GM13977 (cell line): ENCODE results near the gene F3.
A peak's percentile ranks its signal among the peaks of the same experiment; 100 is the strongest.

Source experiments
- DNase-seq: peaks from one replicate; pipeline ENCODE4 v3.0.0; 2012; ENCODE audit warnings: low spot score
- in situ Hi-C: fragments of 300-500 bp; cut with MboI; formaldehyde crosslinking; loops from one replicate; pipeline ENCODE4 v1.12.0; 2022; ENCODE audit warnings: low sequenced_read_pairs, low pct_unique_long_range_greater_than_20kb, mixed read lengths, inconsistent platforms; ENCODE audit not compliant: unreplicated experiment
- TF ChIP-seq, protein P1 (sequence below): IDR thresholded peaks from 2 replicates; pipeline ENCODE4 v1.5.1; 2012; ENCODE audit warnings: mild to moderate bottlenecking, control low read depth; ENCODE audit not compliant: insufficient read depth; ENCODE audit errors: extremely low read depth, missing control alignments

The F3 gene

DNA sequence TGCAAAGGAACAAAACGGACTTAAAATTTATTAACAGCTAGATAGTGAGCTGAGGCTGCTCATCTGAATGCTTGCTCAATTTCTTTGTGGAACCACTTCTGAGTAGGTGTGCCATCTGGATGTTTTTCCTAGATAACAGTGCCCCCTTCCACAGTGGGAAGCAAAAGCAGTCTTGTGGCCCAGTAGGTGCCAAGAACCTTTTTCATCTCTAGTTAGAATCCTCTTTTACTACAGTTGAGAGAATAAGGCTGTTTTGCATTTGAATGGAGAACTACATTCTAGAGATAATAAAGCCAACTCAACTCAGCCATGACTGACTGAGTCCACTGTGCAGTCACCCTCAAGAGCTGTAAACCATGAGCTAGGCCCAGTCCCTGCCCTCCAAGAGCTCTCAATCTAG is 13.3 kb downstream of the F3 start:
- TF ChIP-seq, protein P1, sequence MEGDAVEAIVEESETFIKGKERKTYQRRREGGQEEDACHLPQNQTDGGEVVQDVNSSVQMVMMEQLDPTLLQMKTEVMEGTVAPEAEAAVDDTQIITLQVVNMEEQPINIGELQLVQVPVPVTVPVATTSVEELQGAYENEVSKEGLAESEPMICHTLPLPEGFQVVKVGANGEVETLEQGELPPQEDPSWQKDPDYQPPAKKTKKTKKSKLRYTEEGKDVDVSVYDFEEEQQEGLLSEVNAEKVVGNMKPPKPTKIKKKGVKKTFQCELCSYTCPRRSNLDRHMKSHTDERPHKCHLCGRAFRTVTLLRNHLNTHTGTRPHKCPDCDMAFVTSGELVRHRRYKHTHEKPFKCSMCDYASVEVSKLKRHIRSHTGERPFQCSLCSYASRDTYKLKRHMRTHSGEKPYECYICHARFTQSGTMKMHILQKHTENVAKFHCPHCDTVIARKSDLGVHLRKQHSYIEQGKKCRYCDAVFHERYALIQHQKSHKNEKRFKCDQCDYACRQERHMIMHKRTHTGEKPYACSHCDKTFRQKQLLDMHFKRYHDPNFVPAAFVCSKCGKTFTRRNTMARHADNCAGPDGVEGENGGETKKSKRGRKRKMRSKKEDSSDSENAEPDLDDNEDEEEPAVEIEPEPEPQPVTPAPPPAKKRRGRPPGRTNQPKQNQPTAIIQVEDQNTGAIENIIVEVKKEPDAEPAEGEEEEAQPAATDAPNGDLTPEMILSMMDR: no peak
- DNase-seq: no peak
- in situ Hi-C loops: loop anchor here (10.0 kb wide), 1 partner anchor 277 kb away; no protein-coding TSS in a partner anchor

DNA sequence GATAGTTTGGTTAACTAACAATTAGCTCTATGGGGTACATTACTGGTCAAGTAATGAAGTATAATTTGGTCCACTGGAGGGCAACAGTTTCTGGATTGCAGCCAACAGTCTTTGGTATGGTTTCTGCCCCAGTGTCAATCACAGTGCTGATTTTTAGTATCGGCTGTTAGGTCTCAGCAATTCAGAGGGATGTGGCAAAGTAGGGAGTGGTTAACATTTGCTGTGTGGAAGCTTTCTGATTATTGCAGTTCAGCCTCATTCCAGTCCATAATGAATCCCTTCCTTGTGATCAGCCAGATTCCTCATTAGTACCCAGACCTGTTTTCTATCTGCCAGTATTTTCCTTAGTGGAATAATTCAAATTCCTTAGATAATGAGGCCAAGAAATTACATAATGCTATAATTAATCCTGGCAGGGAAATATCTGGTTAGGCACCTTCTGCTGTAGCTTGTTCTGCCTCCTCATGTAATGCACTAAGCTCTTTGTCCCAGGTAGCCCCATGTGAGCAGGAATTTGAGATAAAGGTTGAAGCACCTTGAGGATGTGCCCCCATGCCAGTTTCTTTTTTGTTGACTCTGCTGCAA is 14.0 kb downstream of the F3 start:
- TF ChIP-seq, protein P1: no peak
- no peak for DNase-seq
- in situ Hi-C loops: loop anchor here (10.0 kb wide), 1 partner anchor 277 kb away; no protein-coding TSS in a partner anchor

DNA sequence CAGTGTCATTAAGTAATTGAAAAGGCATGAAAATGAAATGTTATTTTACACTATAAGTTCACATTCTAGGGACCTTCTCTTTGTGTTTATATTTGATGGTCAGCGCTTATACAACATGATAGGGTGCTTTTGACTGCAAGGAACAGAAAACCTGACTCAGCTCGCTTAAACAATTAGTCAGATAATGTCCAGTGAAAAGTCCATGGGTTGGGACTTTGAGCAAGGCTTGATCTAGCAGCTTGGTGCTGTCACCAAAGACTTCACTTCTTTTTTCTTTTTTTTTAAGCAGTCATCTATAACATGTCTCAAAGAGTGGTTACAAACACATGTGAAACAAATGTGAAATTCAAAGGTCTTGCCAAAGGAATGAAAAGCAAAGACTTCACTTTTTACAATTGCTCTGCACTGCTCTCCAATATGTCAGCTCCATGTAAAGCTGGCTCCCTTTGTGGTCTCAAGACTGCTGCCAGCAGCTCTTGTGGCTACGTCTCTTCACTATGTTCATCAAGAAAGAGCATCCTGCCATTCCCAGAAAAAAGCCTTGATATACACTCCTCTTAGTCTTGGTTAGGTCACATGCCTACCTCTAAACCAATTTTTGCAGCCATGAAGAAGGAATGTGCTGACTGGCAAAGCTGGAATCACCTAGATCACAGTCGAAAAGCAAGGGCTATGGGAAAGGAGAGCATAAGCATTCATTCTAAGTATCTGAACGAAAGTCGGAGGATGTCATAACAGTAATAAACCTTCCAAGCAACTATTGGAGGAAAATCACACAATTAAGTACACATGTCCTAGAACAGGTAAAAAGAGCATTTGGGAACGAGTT is 15.2 kb downstream of the F3 start:
- no peak for DNase-seq
- in situ Hi-C loops: loop anchor here (10.0 kb wide), 1 partner anchor 278 kb away; no protein-coding TSS in a partner anchor

DNA sequence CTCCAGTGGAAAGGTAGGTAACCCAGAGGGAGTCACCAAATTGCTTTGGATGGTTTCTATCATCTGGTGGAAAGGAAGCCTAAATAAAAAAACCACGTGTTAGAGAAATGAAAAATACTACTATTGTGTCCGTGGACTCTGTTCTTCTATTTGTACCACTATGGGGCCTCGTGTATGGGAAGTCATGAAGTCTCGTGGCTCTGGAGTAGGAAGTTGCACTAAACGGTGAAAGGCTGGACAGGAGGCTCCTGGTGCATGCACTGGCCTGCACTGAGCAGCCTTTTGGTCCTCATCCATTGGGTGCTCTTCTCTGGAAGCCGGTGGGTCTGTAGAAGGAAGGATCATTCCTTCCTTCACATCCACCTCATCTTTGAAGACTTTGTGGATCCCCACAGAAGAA is 17.0 kb downstream of the F3 start:
- no peak for DNase-seq
- in situ Hi-C loops: loop anchor here (10.0 kb wide), 1 partner anchor 280 kb away; no protein-coding TSS in a partner anchor
- TF ChIP-seq, protein P1: no peak

More for the DNA sequence above, 15.2 kb downstream of the F3 start:
- TF ChIP-seq, protein P1: no peak

DNA sequence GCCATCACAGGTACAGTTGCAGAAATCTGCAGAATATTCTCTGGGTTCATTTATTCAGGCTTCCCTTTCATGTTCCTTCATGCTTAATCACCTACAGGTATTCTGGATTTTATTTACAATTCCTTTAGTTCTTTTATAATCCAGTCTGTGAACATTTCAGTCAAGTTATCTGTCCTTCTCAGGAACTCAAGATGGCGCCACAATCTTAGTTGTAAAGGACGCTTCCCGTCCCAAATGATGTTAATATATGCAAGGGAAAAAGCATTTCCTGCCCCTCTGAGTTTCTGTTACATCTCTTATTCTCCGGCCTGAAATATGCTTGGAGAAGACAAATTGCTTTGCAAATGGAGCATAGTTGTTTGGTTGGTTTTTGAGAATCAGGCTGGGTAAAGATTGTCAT is 19.3 kb downstream of the F3 start:
- in situ Hi-C loops: loop anchor here (10.0 kb wide), 1 partner anchor 282 kb away; no protein-coding TSS in a partner anchor
- TF ChIP-seq, protein P1: peak; percentile 40
- no peak for DNase-seq

DNA sequence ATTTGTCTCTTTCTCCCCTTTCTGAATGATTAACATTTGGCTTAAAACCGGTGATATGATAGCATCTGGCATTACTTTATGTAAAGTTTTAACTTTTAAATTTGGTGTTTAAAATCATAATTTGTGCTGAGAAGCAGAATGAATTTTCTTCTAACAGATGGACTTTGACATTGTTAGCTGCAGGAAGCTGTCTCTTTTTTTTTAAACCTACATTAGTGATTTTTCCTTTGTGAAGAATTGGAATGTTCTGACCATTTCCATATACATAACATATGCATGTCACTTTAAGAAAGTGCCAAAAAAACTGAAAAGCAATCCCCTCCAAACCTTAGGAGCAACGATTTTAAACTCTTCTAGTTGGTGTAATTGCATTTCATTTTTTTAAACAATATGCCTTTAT is 22.2 kb downstream of the F3 start:
- no peak for DNase-seq
- in situ Hi-C loops: no loop called here
- TF ChIP-seq, protein P1: no peak
